ENCODE measurements around the gene DMBX1.

The DMBX1 gene

DNA sequence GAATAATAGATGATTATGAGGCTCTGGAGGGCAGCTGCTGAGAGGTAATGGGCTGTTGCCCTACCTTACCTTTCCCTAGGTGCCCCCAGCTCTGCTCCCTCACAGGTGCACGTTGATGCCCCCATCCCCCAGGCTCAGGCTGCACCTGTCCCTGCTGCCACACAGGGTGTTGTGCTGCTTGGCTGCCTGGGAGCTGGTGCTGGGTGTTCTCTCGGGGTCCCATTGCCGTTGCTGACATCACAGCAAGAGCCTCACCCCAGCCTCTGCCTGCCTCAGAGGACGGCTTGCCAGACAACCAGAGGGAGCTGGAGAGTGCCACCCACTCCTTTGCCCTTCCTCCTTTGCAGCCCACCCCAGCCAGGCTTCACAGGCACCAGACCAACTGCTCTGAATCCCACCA, 31.4 kb upstream of the DMBX1 start:
- H3K27ac ChIP-seq (ENCODE audit: low read length), result no peak overlapping the region
- H2AFZ ChIP-seq (ENCODE audit: low read depth, low read length), result no peak overlapping the region
- H3K36me3 ChIP-seq (ENCODE audit: insufficient read depth, low read length), result no peaks in the 10 kb centered on the region
- no peaks in the 10 kb centered on the region; the same call in 1 of the 2 replicates for H4K20me1 ChIP-seq (ENCODE audit: insufficient read depth, low read length)
- H3K4me3 ChIP-seq (ENCODE audit: low read depth in 1 of 2, low read length in 2 of 2), result no peak overlapping the region
- DNase-seq, result no peak
- peaks cover 57% of the 10 kb centered on the region for H3K27me3 ChIP-seq (ENCODE audit: insufficient read depth, low read length, poor library complexity)
- H3K79me2 ChIP-seq (ENCODE audit: insufficient read depth, low read length), result no peaks in the 10 kb centered on the region
- no peaks in the 10 kb centered on the region for H3K4me1 ChIP-seq (ENCODE audit: insufficient read depth, low read length)
- no peak overlapping the region for H3K9ac ChIP-seq (ENCODE audit: low read depth, low read length)
- TF ChIP-seq EZH2 (IDR thresholded peaks at IDR 0.05; ENCODE audit: borderline replicate concordance, low read depth, low read length, severe bottlenecking) (no peak), CTCF (IDR thresholded peaks at IDR 0.05; ENCODE audit: borderline replicate concordance, extremely low read depth, low read length, poor library complexity, severe bottlenecking) (no peak)
- no peaks in the 10 kb centered on the region for H3K9me3 ChIP-seq (ENCODE audit: insufficient read depth, low read length, severe bottlenecking)
- ATAC-seq (ENCODE audit: insufficient read depth, low read depth), result no peak
- H3K4me2 ChIP-seq (ENCODE audit: insufficient read depth, low read length), result no peak overlapping the region

- no peak overlapping the region for H3K4me2 ChIP-seq (ENCODE audit: insufficient read depth, low read length)
- no peaks in the 10 kb centered on the region for H3K36me3 ChIP-seq (ENCODE audit: insufficient read depth, low read length)
- H4K20me1 ChIP-seq (ENCODE audit: insufficient read depth, low read length), result no peaks in the 10 kb centered on the region; the same call in 1 of the 2 replicates
- H3K27me3 ChIP-seq (ENCODE audit: insufficient read depth, low read length, poor library complexity), result peaks cover 58% of the 10 kb centered on the region
- no peaks in the 10 kb centered on the region for H3K9me3 ChIP-seq (ENCODE audit: insufficient read depth, low read length, severe bottlenecking)
- DNase-seq, result no peak
- H3K4me1 ChIP-seq (ENCODE audit: insufficient read depth, low read length), result no peaks in the 10 kb centered on the region
- TF ChIP-seq CTCF (IDR thresholded peaks at IDR 0.05; ENCODE audit: borderline replicate concordance, extremely low read depth, low read length, poor library complexity, severe bottlenecking) (no peak), EZH2 (IDR thresholded peaks at IDR 0.05; ENCODE audit: borderline replicate concordance, low read depth, low read length, severe bottlenecking) (no peak)
- no peaks in the 10 kb centered on the region for H3K79me2 ChIP-seq (ENCODE audit: insufficient read depth, low read length)
- H2AFZ ChIP-seq (ENCODE audit: low read depth, low read length), result no peak overlapping the region
- H3K27ac ChIP-seq (ENCODE audit: low read length), result no peak overlapping the region
- no peak overlapping the region for H3K9ac ChIP-seq (ENCODE audit: low read depth, low read length)
- ATAC-seq (ENCODE audit: insufficient read depth, low read depth), result no peak
- no peak overlapping the region for H3K4me3 ChIP-seq (ENCODE audit: low read depth in 1 of 2, low read length in 2 of 2)
Measured at GRCh38 chr1:46458846-46459245, 30.8 kb upstream of the DMBX1 start.

DNA sequence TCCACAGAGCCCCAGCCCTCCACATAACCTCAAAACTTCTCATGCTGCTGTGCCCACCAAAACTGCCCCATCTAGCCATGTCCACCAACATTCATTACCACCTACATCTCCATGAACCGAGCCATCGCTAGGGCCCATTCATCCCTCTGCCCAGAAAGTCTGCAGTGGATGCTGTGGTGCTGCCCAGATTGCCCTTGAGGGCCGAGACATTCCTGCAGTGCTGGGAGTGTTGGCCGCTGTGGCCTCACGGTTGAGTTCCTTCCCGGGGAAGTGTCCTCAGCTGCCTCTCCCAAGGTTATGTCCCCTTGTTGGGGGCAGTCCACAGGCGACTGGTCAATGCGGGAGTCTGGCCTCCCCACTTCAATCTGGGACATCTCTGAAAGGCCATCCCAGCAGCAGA, 30.3 kb upstream of the DMBX1 start:
- Histone ChIP-seq H3K4me2 (ENCODE audit: insufficient read depth, low read length) (no peak overlapping the region), H3K27me3 (ENCODE audit: insufficient read depth, low read length, poor library complexity) (peaks cover 62% of the 10 kb centered on the region), H3K4me3 (ENCODE audit: low read depth in 1 of 2, low read length in 2 of 2) (no peak overlapping the region), H3K36me3 (ENCODE audit: insufficient read depth, low read length) (no peaks in the 10 kb centered on the region), H3K79me2 (ENCODE audit: insufficient read depth, low read length) (no peaks in the 10 kb centered on the region), H3K4me1 (ENCODE audit: insufficient read depth, low read length) (no peaks in the 10 kb centered on the region), H3K9ac (ENCODE audit: low read depth, low read length) (no peak overlapping the region), H2AFZ (ENCODE audit: low read depth, low read length) (no peak overlapping the region), H4K20me1 (ENCODE audit: insufficient read depth, low read length) (no peaks in the 10 kb centered on the region; the same call in 1 of the 2 replicates), H3K9me3 (ENCODE audit: insufficient read depth, low read length, severe bottlenecking) (no peaks in the 10 kb centered on the region), H3K27ac (ENCODE audit: low read length) (no peak overlapping the region)
- ATAC-seq (ENCODE audit: insufficient read depth, low read depth), result no peak
- TF ChIP-seq EZH2 (IDR thresholded peaks at IDR 0.05; ENCODE audit: borderline replicate concordance, low read depth, low read length, severe bottlenecking), result no peak
- no peak for DNase-seq

GRCh38 chr1:46461017-46461808, 28.4 kb upstream of the DMBX1 start:
- TF ChIP-seq CTCF (IDR thresholded peaks at IDR 0.05; ENCODE audit: borderline replicate concordance, extremely low read depth, low read length, poor library complexity, severe bottlenecking) (no peak), EZH2 (IDR thresholded peaks at IDR 0.05; ENCODE audit: borderline replicate concordance, low read depth, low read length, severe bottlenecking) (no peak)
- Histone ChIP-seq H3K4me3 (ENCODE audit: low read depth in 1 of 2, low read length in 2 of 2) (no peak overlapping the region), H2AFZ (ENCODE audit: low read depth, low read length) (no peak overlapping the region), H3K27me3 (ENCODE audit: insufficient read depth, low read length, poor library complexity) (peaks cover 76% of the 10 kb centered on the region), H3K4me2 (ENCODE audit: insufficient read depth, low read length) (no peak overlapping the region), H3K9ac (ENCODE audit: low read depth, low read length) (no peak overlapping the region), H3K27ac (ENCODE audit: low read length) (no peak overlapping the region), H3K4me1 (ENCODE audit: insufficient read depth, low read length) (no peaks in the 10 kb centered on the region), H3K79me2 (ENCODE audit: insufficient read depth, low read length) (no peaks in the 10 kb centered on the region), H4K20me1 (ENCODE audit: insufficient read depth, low read length) (0 out of 2 replicates have a peak, but pooled peaks cover 5% of the 10 kb centered on the region), H3K36me3 (ENCODE audit: insufficient read depth, low read length) (no peaks in the 10 kb centered on the region), H3K9me3 (ENCODE audit: insufficient read depth, low read length, severe bottlenecking) (no peaks in the 10 kb centered on the region)
- ATAC-seq (ENCODE audit: insufficient read depth, low read depth) (no peak), DNase-seq (no peak)
